ENCODE results near the gene GREM2. TPM values are rescaled to one million over a fixed set of nuclear protein-coding genes. Genes with fewer than 3 reads are reported as not detected.

GREM2 gene
- total and polyA plus RNA-seq, 2 experiments from 2014 or later = 0.18 to 0.21 TPM

- Histone ChIP-seq H3K4me1 (ENCODE audit: insufficient read depth) (peaks cover 7% of the 10 kb centered on the region), H3K4me3 (no peak overlapping the region), H3K36me3 (ENCODE audit: insufficient read depth) (no peaks in the 10 kb centered on the region), H3K27ac (ENCODE audit: low read depth) (no peak overlapping the region), H2AFZ (no peak overlapping the region), H4K20me1 (replicated peaks; ENCODE audit: insufficient read depth) (no peaks in the 10 kb centered on the region), H3K4me2 (no peak overlapping the region), H3K9me2 (ENCODE audit: insufficient read depth) (no peaks in the 10 kb centered on the region), H3K27me3 (ENCODE audit: insufficient read depth) (no peaks in the 10 kb centered on the region), H3K79me2 (replicated peaks; ENCODE audit: insufficient read depth) (no peaks in the 10 kb centered on the region), H3F3A (replicated peaks; ENCODE audit: low read depth) (no peaks in the 10 kb centered on the region)
- no peaks in the 10 kb centered on the region for H3K36me3 Mint-ChIP-seq (ENCODE audit: low read depth)
- no peak overlapping the region for H3K4me3 Mint-ChIP-seq
- no peaks in the 10 kb centered on the region for H3K9me3 Mint-ChIP-seq
- TF ChIP-seq JUNB (IDR thresholded peaks at IDR 0.05; ENCODE audit: unreplicated experiment) = no peak
- TF ChIP-seq ZNF114 (CRISPR knock-in tag; IDR thresholded peaks at IDR 0.05) = no peak
- no peak for TF ChIP-seq EZH2phosphoT487 (IDR thresholded peaks at IDR 0.05; ENCODE audit: unreplicated experiment)
- TF ChIP-seq STAT1 (IDR thresholded peaks at IDR 0.05; ENCODE audit: unreplicated experiment) = no peak
- no peak for TF ChIP-seq ZNF331 (CRISPR knock-in tag; IDR thresholded peaks at IDR 0.05; ENCODE audit: low read depth)
- no peak for TF ChIP-seq POLR2AphosphoS5 (IDR thresholded peaks at IDR 0.05; ENCODE audit: low read depth)
- no peak for TF ChIP-seq CTCF (conservative IDR thresholded peaks at IDR 0.05; ENCODE audit: low read depth in 2 of 2)
- no peak for TF ChIP-seq REST (IDR thresholded peaks at IDR 0.05; ENCODE audit: unreplicated experiment)
- TF ChIP-seq ETS1 (IDR thresholded peaks at IDR 0.05) = no peak
- TF ChIP-seq ZNF462 (CRISPR knock-in tag; IDR thresholded peaks at IDR 0.05) = no peak
- TF ChIP-seq EZH2 (IDR thresholded peaks at IDR 0.05; ENCODE audit: low read depth, unreplicated experiment) = no peak
- TF ChIP-seq CREB1 (CRISPR knock-in tag; IDR thresholded peaks at IDR 0.05; ENCODE audit: low read depth) = no peak
- TF ChIP-seq NANOG (IDR thresholded peaks at IDR 0.05; ENCODE audit: borderline replicate concordance) = no peak
- ATAC-seq (no peak), DNase-seq (ENCODE audit: low spot score) (no peak)
- no peak overlapping the region for H3K27ac Mint-ChIP-seq
- H3K4me1 Mint-ChIP-seq = peaks cover 10% of the 10 kb centered on the region
- no peaks in the 10 kb centered on the region for H3K27me3 Mint-ChIP-seq (ENCODE audit: insufficient read depth, low read depth, poor library complexity)
Measured at GRCh38 chr1:240524356-240525069, 87.4 kb downstream of the GREM2 start.
